ENCODE measurements around the gene TMEM121.

The TMEM121 gene

GRCh38 chr14:105497671-105498429 is 28.5 kb upstream of the TMEM121 start:
- Histone ChIP-seq H3K4me2 (no peak overlapping the region), H3K27ac (no peak overlapping the region), H4K20me1 (peaks cover 7% of the 10 kb centered on the region; the same call in 1 of the 2 replicates), H3K36me3 (peaks cover 58% of the 10 kb centered on the region), H3K9ac (no peak overlapping the region; the same call in 1 of the 2 replicates), H3K4me3 (no peak overlapping the region), H3K4me1 (peaks cover 6% of the 10 kb centered on the region), H3K27me3 (no peaks in the 10 kb centered on the region), H3K9me3 (no peaks in the 10 kb centered on the region)
- no peak for TF ChIP-seq Cebpa-rat (IDR thresholded peaks at IDR 0.05)

- no peak for TF ChIP-seq Cebpa-rat (IDR thresholded peaks at IDR 0.05)
- H3K27ac ChIP-seq, result no peak overlapping the region
Observed at GRCh38 chr14:105498430-105499255, 27.7 kb upstream of the TMEM121 start.

DNA sequence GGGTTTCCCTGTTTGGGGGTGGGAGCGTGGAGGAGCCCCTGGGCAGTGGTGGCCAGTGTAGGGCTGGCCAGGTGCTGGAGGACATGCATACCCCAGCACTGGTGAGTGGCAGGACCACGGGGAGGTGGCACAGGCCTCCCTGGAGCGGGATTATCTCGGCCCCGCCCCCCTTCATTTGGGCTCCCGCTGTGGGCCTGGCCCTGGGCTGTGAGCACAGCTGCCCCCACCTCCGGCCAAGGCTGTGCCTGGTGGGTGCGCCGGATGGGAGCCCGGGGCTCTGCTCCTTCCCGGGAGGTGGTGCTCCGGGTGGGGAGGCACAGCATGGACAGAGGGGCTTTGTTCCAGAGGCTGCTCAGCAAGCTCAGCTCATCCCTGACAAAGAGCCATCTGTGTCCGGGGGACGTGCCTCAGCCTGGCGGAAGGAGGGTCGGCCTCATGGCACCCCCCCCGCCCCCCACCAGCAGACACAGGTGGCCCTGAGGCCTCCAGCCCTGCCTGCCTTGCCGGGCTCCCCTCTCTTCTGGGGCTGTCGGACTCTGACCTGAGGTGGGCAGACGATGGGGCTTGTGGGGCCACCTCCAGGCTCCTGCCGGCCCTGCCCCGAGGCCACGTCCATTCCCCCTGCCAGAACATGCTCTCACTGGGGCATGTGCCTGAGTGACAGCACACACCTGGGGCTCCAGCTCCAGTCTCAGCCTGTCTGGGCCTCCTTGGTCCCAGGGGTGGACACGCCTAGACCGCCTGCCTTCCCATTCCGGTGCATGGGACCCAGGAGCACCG is 26.9 kb upstream of the TMEM121 start:
- Histone ChIP-seq H3K4me2 (no peak overlapping the region), H3K27me3 (no peaks in the 10 kb centered on the region), H3K27ac (no peak overlapping the region), H3K9ac (no peak overlapping the region), H3K4me3 (no peak overlapping the region), H4K20me1 (peaks cover 6% of the 10 kb centered on the region; the same call in 1 of the 2 replicates), H3K4me1 (peaks cover 22% of the 10 kb centered on the region), H3K9me3 (no peaks in the 10 kb centered on the region), H3K36me3 (peaks cover 46% of the 10 kb centered on the region)
- no peak for TF ChIP-seq Cebpa-rat (IDR thresholded peaks at IDR 0.05)

More at GRCh38 chr14:105498430-105499255, 27.7 kb upstream of the TMEM121 start:
- Histone ChIP-seq H3K4me2 (no peak overlapping the region), H3K4me1 (peaks cover 14% of the 10 kb centered on the region), H3K9ac (no peak overlapping the region; the same call in 1 of the 2 replicates), H3K27me3 (no peaks in the 10 kb centered on the region), H3K9me3 (no peaks in the 10 kb centered on the region), H3K36me3 (peaks cover 51% of the 10 kb centered on the region), H4K20me1 (peaks cover 6% of the 10 kb centered on the region; the same call in 1 of the 2 replicates), H3K4me3 (no peak overlapping the region)

DNA sequence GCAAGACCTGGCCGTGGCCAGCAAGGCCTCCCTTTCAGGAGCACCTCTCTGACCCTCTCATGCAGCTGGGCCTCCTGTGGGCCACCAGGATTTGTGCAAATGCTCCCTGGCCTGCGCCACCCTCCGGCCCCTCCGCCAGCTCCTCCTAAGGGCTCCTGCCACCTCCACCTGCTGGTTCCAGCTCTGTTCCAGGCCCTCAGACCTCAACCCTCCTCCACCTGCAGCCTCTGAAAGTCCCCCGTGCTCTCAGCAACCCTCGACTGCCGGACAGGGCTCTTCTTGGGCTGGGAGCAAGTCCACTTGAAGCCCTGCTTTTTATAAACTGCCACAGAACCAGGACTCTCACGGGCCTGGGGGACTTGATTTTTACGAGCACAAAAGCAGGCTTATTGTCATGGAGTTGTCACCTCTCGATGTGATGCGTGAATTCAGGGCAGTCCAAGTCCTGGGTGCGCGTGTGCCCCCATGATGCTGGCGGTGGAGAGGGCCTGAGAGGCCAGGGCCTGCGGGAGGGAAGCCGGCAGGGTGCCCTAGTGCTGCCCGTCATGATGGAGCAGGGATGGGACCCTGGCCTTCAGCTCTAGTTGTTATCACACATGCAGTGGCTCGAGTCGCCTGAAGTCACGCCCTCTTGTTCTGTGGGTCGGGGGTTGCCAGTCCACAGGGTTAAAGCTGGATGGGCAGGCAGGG is 26.2 kb upstream of the TMEM121 start:
- H3K9me3 ChIP-seq, result no peaks in the 10 kb centered on the region
- H3K27me3 ChIP-seq, result no peaks in the 10 kb centered on the region
- no peak overlapping the region for H3K4me2 ChIP-seq
- peaks cover 29% of the 10 kb centered on the region for H3K4me1 ChIP-seq
- peaks cover 6% of the 10 kb centered on the region; the same call in 1 of the 2 replicates for H4K20me1 ChIP-seq
- H3K27ac ChIP-seq, result no peak overlapping the region
- no peak for TF ChIP-seq Cebpa-rat (IDR thresholded peaks at IDR 0.05)
- H3K36me3 ChIP-seq, result peaks cover 41% of the 10 kb centered on the region
- no peak overlapping the region for H3K4me3 ChIP-seq
- H3K9ac ChIP-seq, result no peak overlapping the region

DNA sequence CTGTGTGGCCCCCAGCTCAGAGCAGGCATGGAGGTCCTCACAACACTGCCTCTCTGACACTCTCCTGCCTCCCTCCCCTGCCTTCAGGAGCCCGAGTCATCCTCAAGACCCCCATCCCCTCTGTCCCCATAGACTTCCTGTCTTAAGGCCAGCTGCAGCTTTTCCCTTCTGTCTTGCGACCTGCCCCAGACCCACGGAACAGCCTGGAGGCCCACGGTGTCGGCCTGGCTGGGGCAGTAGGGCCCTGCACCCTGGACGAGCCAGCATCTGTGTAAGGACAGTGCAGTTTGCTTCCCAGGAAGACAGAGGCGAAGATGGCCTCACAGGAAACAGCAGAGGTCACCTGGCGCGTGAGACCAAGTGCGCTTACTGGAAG is 25.7 kb upstream of the TMEM121 start:
- H3K4me1 ChIP-seq, result peaks cover 35% of the 10 kb centered on the region
- H3K4me3 ChIP-seq, result no peak overlapping the region
- no peak for TF ChIP-seq Cebpa-rat (IDR thresholded peaks at IDR 0.05)
- peaks cover 6% of the 10 kb centered on the region; the same call in 1 of the 2 replicates for H4K20me1 ChIP-seq
- H3K9ac ChIP-seq, result no peak overlapping the region; the same call in 1 of the 2 replicates
- H3K36me3 ChIP-seq, result peaks cover 35% of the 10 kb centered on the region
- H3K9me3 ChIP-seq, result no peaks in the 10 kb centered on the region
- no peak overlapping the region for H3K4me2 ChIP-seq
- H3K27me3 ChIP-seq, result no peaks in the 10 kb centered on the region
- H3K27ac ChIP-seq, result no peak overlapping the region

DNA sequence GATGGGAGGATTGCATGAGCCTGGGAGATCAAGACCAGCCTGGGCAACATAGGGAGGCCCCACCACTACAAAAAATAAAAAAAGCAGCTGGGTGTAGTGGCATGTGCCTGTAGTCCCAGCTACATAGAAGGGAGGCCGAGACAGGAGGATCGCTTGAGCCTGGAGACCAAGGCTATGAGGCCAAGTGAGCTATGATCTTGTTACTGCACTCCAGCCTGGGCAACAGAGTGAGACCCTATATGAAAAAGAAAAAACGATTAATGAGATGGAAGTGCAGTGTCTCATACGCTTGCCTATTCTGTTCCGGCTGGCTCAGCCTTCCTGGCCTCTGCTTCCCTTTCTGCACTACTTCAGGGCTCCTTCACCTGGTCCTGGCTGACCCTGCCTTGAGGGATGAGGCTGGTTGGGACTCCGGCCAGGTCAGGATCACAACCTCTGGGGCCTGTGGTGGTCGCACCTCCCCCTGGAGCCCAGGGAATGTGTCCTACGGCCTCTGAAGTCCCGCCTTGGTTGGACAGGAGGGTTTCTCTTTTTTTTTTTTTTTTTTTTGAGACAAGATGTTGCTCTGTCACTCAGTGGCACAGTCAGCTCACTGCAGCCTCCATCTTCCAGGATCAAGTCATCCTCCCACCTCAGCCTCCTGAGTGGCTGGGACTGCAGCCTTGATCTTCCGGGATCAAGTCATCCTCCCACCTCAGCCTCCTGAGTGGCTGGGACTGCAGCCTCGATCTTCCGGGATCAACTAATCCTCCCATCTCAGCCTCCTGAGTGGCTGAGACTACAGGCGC is 24.7 kb upstream of the TMEM121 start:
- TF ChIP-seq Cebpa-rat (IDR thresholded peaks at IDR 0.05), result no peak
- H4K20me1 ChIP-seq, result peaks cover under 1% of the 10 kb centered on the region; the same call in 1 of the 2 replicates
- H3K4me1 ChIP-seq, result peaks cover 36% of the 10 kb centered on the region
- no peaks in the 10 kb centered on the region for H3K9me3 ChIP-seq
- H3K27ac ChIP-seq, result no peak overlapping the region
- H3K4me2 ChIP-seq, result no peak overlapping the region
- peaks cover 35% of the 10 kb centered on the region for H3K36me3 ChIP-seq
- no peak overlapping the region for H3K9ac ChIP-seq
- no peak overlapping the region for H3K4me3 ChIP-seq
- no peaks in the 10 kb centered on the region for H3K27me3 ChIP-seq

- H3K9ac ChIP-seq, result 0 out of 2 replicates have a peak overlapping the region, but pooled peaks have one; percentile 41
- H3K4me3 ChIP-seq, result no peak overlapping the region
- H3K4me1 ChIP-seq, result peaks cover 43% of the 10 kb centered on the region
Observed at GRCh38 chr14:105502446-105503295, 23.7 kb upstream of the TMEM121 start.

DNA sequence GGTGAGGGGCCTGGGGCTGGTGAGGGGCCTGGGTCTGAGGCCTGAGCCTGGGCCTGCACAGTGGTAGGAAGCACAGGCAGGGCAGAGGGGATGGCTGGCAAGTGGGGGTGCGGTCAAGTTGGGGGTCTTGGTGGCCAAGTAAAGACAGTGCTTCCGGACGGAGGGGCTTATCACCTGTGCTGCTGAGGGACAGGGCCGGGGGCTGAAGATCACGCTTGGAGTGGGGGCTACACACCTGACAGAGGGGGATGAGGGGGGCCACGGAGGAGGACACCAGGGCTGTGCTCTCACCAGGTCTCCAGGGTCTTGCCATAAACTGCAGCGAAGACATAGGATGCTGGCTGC is 23.1 kb upstream of the TMEM121 start:
- H3K4me3 ChIP-seq, result no peak overlapping the region
- no peaks in the 10 kb centered on the region for H3K9me3 ChIP-seq
- H3K27me3 ChIP-seq, result no peaks in the 10 kb centered on the region
- H3K4me2 ChIP-seq, result peak overlapping the region; percentile 62
- peaks cover 20% of the 10 kb centered on the region for H3K36me3 ChIP-seq
- peaks cover 49% of the 10 kb centered on the region for H3K4me1 ChIP-seq
- H4K20me1 ChIP-seq, result no peaks in the 10 kb centered on the region
- H3K9ac ChIP-seq, result no peak overlapping the region
- no peak overlapping the region for H3K27ac ChIP-seq
- no peak for TF ChIP-seq Cebpa-rat (IDR thresholded peaks at IDR 0.05)

More at GRCh38 chr14:105502446-105503295, 23.7 kb upstream of the TMEM121 start:
- Histone ChIP-seq H3K9me3 (no peaks in the 10 kb centered on the region), H3K27ac (no peak overlapping the region), H3K36me3 (peaks cover 26% of the 10 kb centered on the region), H4K20me1 (no peaks in the 10 kb centered on the region), H3K27me3 (no peaks in the 10 kb centered on the region), H3K4me2 (peak overlapping the region; percentile 32)
- no peak for TF ChIP-seq Cebpa-rat (IDR thresholded peaks at IDR 0.05)

Data from BLaER1 (cell line).